GM23248 (cell line): Measurements from ENCODE around the gene ATP9A. TPM values are rescaled to one million over a fixed set of nuclear protein-coding genes. Genes with fewer than 3 reads are reported as not detected.
"Not testable (repeated sequence)": the region's sequence is repeated elsewhere in the genome, so short reads cannot be mapped to it uniquely, and the experiment has no call there.

Source experiments
- DNase-seq: peaks from one replicate; pipeline ENCODE4 v3.0.0-alpha.2; 2015
- H2AFZ ChIP-seq: fragments of 200-600 bp; sonication (generic); 2 replicates; pipeline ENCODE4 v1.6.1; 2016; ENCODE audit warnings: antibody characterized with exemption
- H3F3A ChIP-seq: fragments of 200-600 bp; sonication (generic); 2 replicates; pipeline ENCODE4 v1.6.1; 2016; ENCODE audit warnings: mild to moderate bottlenecking, antibody characterized with exemption, mixed run types; ENCODE audit not compliant: insufficient read depth
- H3K27ac ChIP-seq: fragments of 200-600 bp; sonication (generic); 2 replicates; pipeline ENCODE4 v1.5.1; 2016; ENCODE audit warnings: mild to moderate bottlenecking
- H3K27me3 ChIP-seq: fragments of 200-600 bp; sonication (generic); replicated peaks from 2 replicates; pipeline ENCODE4 v1.6.1; 2016; ENCODE audit warnings: mild to moderate bottlenecking; ENCODE audit not compliant: insufficient read depth
- H3K36me3 ChIP-seq: fragments of 200-600 bp; sonication (generic); 2 replicates; pipeline ENCODE4 v1.6.1; 2016; ENCODE audit warnings: low read depth, mild to moderate bottlenecking
- H3K4me1 ChIP-seq: fragments of 200-600 bp; sonication (generic); 2 replicates; pipeline ENCODE4 v1.6.1; 2016; ENCODE audit warnings: mild to moderate bottlenecking; ENCODE audit not compliant: insufficient read depth
- H3K4me2 ChIP-seq: fragments of 200-600 bp; sonication (generic); one replicate; pipeline ENCODE4 v1.6.1; 2016; ENCODE audit warnings: mild to moderate bottlenecking; ENCODE audit not compliant: unreplicated experiment
- H3K4me3 ChIP-seq: fragments of 200-600 bp; sonication (generic); 2 replicates; pipeline ENCODE4 v1.5.1; 2016; ENCODE audit warnings: mild to moderate bottlenecking
- H3K79me2 ChIP-seq: fragments of 200-600 bp; sonication (generic); 2 replicates; pipeline ENCODE4 v1.6.1; 2016; ENCODE audit warnings: mild to moderate bottlenecking; ENCODE audit not compliant: insufficient read depth
- H3K9ac ChIP-seq: fragments of 200-600 bp; sonication (generic); 2 replicates; pipeline ENCODE4 v1.6.1; 2016; ENCODE audit warnings: mild to moderate bottlenecking
- H3K9me2 ChIP-seq: fragments of 200-600 bp; sonication (generic); 2 replicates; pipeline ENCODE4 v1.6.1; 2016; ENCODE audit warnings: mixed run types, mild to moderate bottlenecking, moderate library complexity; ENCODE audit not compliant: insufficient read depth
- H3K9me3 ChIP-seq: fragments of 200-600 bp; sonication (generic); one replicate; pipeline ENCODE4 v1.6.1; 2017; ENCODE audit warnings: low read depth
- H4K20me1 ChIP-seq: fragments of 200-600 bp; sonication (generic); 2 replicates; pipeline ENCODE4 v1.6.0; 2016; ENCODE audit not compliant: insufficient read depth
- EZH2 ChIP-seq: fragments of 200-600 bp; sonication (generic); IDR thresholded peaks from 2 replicates; pipeline ENCODE4 v1.6.1; 2018; ENCODE audit warnings: antibody characterized with exemption, mild to moderate bottlenecking; ENCODE audit not compliant: insufficient read depth, poor library complexity, severe bottlenecking
- EZH2phosphoT487 ChIP-seq: fragments of 200-600 bp; sonication (generic); IDR thresholded peaks from 2 replicates; pipeline ENCODE4 v1.6.1; 2018; ENCODE audit warnings: antibody characterized with exemption, moderate library complexity, mild to moderate bottlenecking, low read depth; ENCODE audit not compliant: insufficient read depth
- WGBS, 2 experiments: methylation state at CpG; one replicate each; pipeline ENCODE4 v1.1.6; 2015 to 2017; ENCODE audit warnings: low lambda C conversion rate in 2 of 2, low coverage in 1 of 2; ENCODE audit errors: missing lambda C conversion rate in 2 of 2; 5-methylcytosine and 5-hydroxymethylcytosine counted together
- in situ Hi-C: fragments of 300-500 bp; cut with MboI; formaldehyde crosslinking; loops from 2 replicates; pipeline ENCODE4 v1.15.0; 2020
- polyA plus RNA-seq: library from polyadenylated mRNA; unstranded; fragments of >200 nt; fragmentation: Nextera tagmentation; extraction: Ambion mirVana; gene quantifications from 2 replicates; pipeline ENCODE4 v1.2.1, GENCODE V29; 2016
- total RNA-seq: library from RNA; depleted of rRNA; stranded (reverse); fragments of >200 nt; shearing (Covaris generic); gene quantifications from 2 replicates; pipeline ENCODE4 v1.2.3, GENCODE V29; 2014

The ATP9A gene
- total and polyA plus RNA-seq, 2 experiments from 2014 or later, result 6.9 to 15.9 TPM

DNA sequence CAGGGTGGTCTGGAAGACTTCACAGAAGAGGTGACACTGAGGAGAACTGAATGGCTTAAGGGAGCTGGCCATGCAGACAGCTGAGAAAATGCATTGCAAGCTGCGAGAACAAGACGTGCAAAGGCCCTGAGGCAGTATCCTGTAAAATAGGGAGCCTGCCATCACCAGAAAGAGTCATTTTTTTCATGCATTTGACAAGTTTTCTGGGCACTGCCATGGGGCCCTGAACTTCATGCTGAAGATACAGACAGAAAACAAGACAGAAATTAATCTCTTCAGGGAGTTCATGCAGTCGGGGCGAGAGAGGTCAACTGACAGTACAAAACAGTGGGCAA, 196.8 kb downstream of the ATP9A start:
- no peak for TF ChIP-seq EZH2
- WGBS, 2 experiments, result 72 to 73% methylated on average over 4 of the region's 4 CpGs

DNA sequence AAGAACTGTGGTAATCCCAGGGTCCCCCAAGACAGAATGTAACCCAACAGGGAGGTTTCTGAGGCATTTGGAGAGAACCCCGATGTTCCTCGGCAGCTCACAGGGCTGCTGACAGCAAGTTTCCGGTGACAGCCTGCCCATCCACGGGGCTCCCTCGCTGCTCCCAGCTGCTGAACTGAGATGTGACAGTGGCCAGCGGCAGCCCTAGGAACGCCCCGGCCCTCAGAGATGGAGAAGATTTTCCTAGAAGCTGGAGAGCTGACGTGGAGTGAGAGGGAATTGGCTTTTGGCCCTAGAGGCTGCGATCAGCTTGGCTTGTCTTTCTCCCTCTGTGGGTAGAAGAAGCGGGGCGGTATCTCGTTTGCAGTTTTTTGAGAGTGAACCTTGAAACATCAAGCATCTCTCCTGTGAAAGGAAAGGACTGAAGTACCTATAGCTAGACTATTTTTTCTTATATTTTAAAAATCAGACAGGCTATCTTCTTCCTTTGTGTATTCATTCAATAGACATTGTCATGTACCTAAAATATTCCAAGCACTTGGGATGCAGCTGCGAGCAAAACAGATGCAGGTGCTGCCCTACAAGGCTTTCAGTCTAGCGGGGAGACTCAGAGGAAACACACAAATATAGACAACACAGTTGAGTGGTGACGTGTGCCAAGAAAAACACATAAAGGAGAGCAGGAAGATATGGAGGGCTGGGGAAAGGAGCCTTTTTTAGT, 197.3 kb downstream of the ATP9A start:
- no peaks in the 10 kb centered on the region for H3K9me3 ChIP-seq
- H3K79me2 ChIP-seq, result no peaks in the 10 kb centered on the region
- no peaks in the 10 kb centered on the region for H3K36me3 ChIP-seq
- no peaks in the 10 kb centered on the region for H3K9me2 ChIP-seq
- H3K27ac ChIP-seq, result no peak overlapping the region
- H3K4me1 ChIP-seq, result peaks cover 11% of the 10 kb centered on the region; the same call in 1 of the 2 replicates
- 31 to 32% methylated on average over 16 of the region's 16 CpGs for WGBS, 2 experiments
- TF ChIP-seq EZH2phosphoT487, result no peak
- TF ChIP-seq EZH2, result no peak
- peak; percentile 61 for DNase-seq
- H2AFZ ChIP-seq, result peak overlapping the region; percentile 49
- H3K9ac ChIP-seq, result peak overlapping the region; percentile 34
- H4K20me1 ChIP-seq, result no peaks in the 10 kb centered on the region
- H3K27me3 ChIP-seq, result peaks cover 11% of the 10 kb centered on the region; the same call in 1 of the 2 replicates
- in situ Hi-C loops, result no loop called here
- peak overlapping the region; percentile 44 for H3K4me3 ChIP-seq
- H3K4me2 ChIP-seq, result peak overlapping the region; percentile 61
- H3F3A ChIP-seq, result peaks cover 7% of the 10 kb centered on the region; the same call in 1 of the 2 replicates

More for the DNA sequence above, 196.8 kb downstream of the ATP9A start:
- in situ Hi-C loops, result no loop called here
- no peak overlapping the region for H3K4me3 ChIP-seq
- H2AFZ ChIP-seq, result no peak overlapping the region
- peaks cover 7% of the 10 kb centered on the region; the same call in 1 of the 2 replicates for H3F3A ChIP-seq
- H4K20me1 ChIP-seq, result no peaks in the 10 kb centered on the region
- peaks cover 11% of the 10 kb centered on the region; the same call in 1 of the 2 replicates for H3K27me3 ChIP-seq
- no peak overlapping the region for H3K4me2 ChIP-seq
- H3K9ac ChIP-seq, result no peak overlapping the region
- H3K4me1 ChIP-seq, result peaks cover 8% of the 10 kb centered on the region; the same call in 1 of the 2 replicates
- H3K36me3 ChIP-seq, result no peaks in the 10 kb centered on the region
- H3K79me2 ChIP-seq, result no peaks in the 10 kb centered on the region
- H3K9me2 ChIP-seq, result no peaks in the 10 kb centered on the region
- DNase-seq, result no peak
- H3K27ac ChIP-seq, result no peak overlapping the region
- no peaks in the 10 kb centered on the region for H3K9me3 ChIP-seq

DNA sequence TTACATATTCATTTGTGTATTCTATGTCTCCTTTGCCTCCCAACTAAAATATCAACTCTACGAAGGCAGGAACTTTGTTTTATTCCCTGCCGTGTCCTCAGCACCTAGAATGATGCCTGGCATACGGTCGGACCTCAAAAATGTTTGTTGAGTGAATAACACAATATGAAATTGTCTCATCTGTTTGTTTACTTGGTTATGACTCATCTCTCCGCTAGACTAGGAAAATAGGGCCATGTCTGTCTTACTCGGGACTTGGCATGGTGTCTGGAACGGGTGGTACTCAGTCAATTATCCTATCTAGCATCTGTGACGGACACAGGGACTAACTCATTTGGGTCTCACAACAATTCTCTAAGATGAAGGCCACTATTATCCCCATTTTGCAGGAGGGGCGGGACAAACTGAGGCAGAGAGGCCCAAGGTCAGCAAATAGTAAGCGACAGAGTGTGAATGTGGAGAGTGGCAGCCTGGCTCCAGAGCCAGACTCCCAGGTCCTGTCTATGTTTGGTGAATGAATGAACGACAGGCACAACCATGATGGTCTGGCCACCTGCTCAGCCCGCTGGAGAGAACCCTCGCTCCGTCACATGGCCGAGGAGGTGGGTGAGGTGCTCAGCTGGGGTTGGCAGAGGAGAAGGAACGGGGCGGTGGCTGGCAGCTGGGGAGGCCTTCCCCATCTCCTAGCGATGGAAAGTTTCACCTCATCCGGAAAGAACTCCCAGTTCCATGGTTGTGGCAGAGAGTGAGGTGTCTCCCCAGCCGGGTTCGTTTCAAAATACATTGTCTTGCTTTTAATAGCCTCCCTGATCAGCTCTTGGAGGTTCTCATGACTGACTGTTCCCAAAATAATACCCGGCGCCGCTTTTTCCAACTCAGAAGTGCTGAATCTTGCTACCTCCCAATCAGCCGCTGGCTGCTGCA, 198.1 kb downstream of the ATP9A start:
- Histone ChIP-seq H3K27me3 (peaks cover 11% of the 10 kb centered on the region; the same call in 1 of the 2 replicates), H2AFZ (peak overlapping the region; percentile 49), H3K4me2 (peak overlapping the region; percentile 61), H3K9me3 (no peaks in the 10 kb centered on the region), H3K36me3 (no peaks in the 10 kb centered on the region), H3K9ac (peak overlapping the region; percentile 34), H3K79me2 (no peaks in the 10 kb centered on the region), H3K4me1 (peaks cover 17% of the 10 kb centered on the region; the same call in 1 of the 2 replicates), H4K20me1 (no peaks in the 10 kb centered on the region), H3K27ac (no peak overlapping the region), H3F3A (peaks cover 13% of the 10 kb centered on the region), H3K9me2 (no peaks in the 10 kb centered on the region), H3K4me3 (peak overlapping the region; percentile 44)
- peak; percentile 61 for DNase-seq
- 30 to 33% methylated on average over 25 of the region's 25 CpGs for WGBS, 2 experiments
- no peak for TF ChIP-seq EZH2phosphoT487
- TF ChIP-seq EZH2, result no peak
- in situ Hi-C loops, result no loop called here

DNA sequence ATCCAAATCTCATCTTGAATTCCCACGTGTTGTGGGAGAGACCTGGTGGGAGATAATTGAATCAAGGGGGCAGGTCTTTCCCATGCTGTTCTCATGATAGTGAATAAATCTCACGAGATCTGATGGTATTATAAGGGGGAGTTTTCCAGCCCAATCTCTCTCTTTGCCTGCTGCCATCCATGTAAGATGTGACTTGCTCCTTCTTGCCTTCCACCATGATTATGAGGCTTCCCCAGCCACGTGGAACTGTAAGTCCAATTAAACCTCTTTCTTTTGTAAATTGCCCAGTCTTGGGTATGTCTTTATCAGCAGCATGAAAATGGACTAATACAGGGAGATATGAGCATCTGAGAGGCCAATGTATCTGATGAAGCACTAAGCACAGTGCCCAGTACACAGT, 199.7 kb downstream of the ATP9A start:
- H3K79me2 ChIP-seq, H3F3A ChIP-seq, in situ Hi-C loops, H2AFZ ChIP-seq, H3K9me3 ChIP-seq, DNase-seq, H3K4me3 ChIP-seq, H3K9me2 ChIP-seq, H3K27ac ChIP-seq, H3K4me2 ChIP-seq, H3K36me3 ChIP-seq, H4K20me1 ChIP-seq, H3K9ac ChIP-seq: not testable (repeated sequence)
- Histone ChIP-seq H3K27me3 (peaks cover 11% of the 10 kb centered on the region; the same call in 1 of the 2 replicates), H3K4me1 (peaks cover 24% of the 10 kb centered on the region)
- WGBS, 2 experiments, result 71 to 73% methylated on average over 3 of the region's 3 CpGs
